Upper lobe of left lung (tissue), 6 donors: ENCODE data around the gene S100Z. TPM values are rescaled to one million over a fixed set of nuclear protein-coding genes. Genes with fewer than 3 reads are reported as not detected.

Experiments used
- ATAC-seq, 2 donors: fragments of 200-7000 bp; cut with Tn5 transposase; one replicate each; pipeline ENCODE4 v1.9.1; 2022; ENCODE audit warnings: mild to moderate bottlenecking in 2 of 2, moderate library complexity in 2 of 2; ENCODE audit not compliant: low FRiP score in 2 of 2
- DNase-seq, 2 donors: peaks; one replicate each; pipeline ENCODE4 v3.0.0-alpha.2; 2019 to 2020
- H3K27ac ChIP-seq, 4 donors: fragments of 200-600 bp; sonication (generic); one replicate each; pipeline ENCODE4 v1.5.1; 2016 to 2019
- H3K27me3 ChIP-seq, 4 donors: fragments of 200-600 bp; sonication (generic); one replicate each; pipeline ENCODE4 v1.5.1; 2017 to 2019
- H3K36me3 ChIP-seq, 4 donors: fragments of 200-600 bp; sonication (generic); one replicate each; pipeline ENCODE4 v1.5.1; 2016 to 2019
- H3K4me1 ChIP-seq, 4 donors: fragments of 200-600 bp; sonication (generic); one replicate each; pipeline ENCODE4 v1.5.1; 2018 to 2019
- H3K4me3 ChIP-seq, 4 donors: fragments of 200-600 bp; sonication (generic); one replicate each; pipeline ENCODE4 v1.5.1; 2017 to 2019; ENCODE audit warnings: mild to moderate bottlenecking in 2 of 4, moderate library complexity in 1 of 4
- H3K9me3 ChIP-seq, 4 donors: fragments of 200-600 bp; sonication (generic); one replicate each; pipeline ENCODE4 v1.5.1; 2018 to 2019
- EP300 ChIP-seq, 4 donors: sonication (generic); formaldehyde crosslinking; IDR thresholded peaks; one replicate each; pipeline ENCODE4 v1.5.1; 2017; ENCODE audit warnings: antibody characterized with exemption in 4 of 4, control low read depth in 2 of 4
- POLR2A ChIP-seq, 4 donors: fragments of 450-650 bp; IDR thresholded peaks; one replicate each; pipeline ENCODE4 v1.5.1; 2016 to 2017; ENCODE audit warnings: antibody characterized with exemption in 4 of 4, mild to moderate bottlenecking in 2 of 4
- POLR2AphosphoS5 ChIP-seq, 2 donors: sonication (generic); formaldehyde crosslinking; IDR thresholded peaks; one replicate each; pipeline ENCODE4 v1.5.1; 2017; ENCODE audit warnings: antibody characterized with exemption in 2 of 2
- WGBS, 2 donors: methylation state at CpG; one replicate each; pipeline ENCODE4 v1.1.5; 2017 to 2018; 5-methylcytosine and 5-hydroxymethylcytosine counted together
- total RNA-seq, 6 donors: library from RNA; depleted of rRNA in 4 of 6; stranded (reverse); fragments of >200 nt in 4 of 6; gene quantifications; one replicate each; pipeline versions ENCODE4 v1.1.0 to v1.2.1, GENCODE V29; 2016 to 2021
- TF ChIP-seq, protein P1 (sequence below), 6 experiments: fragments of 450-650 bp in 4 of 6; fragments of 200-600 bp in 2 of 6; sonication (generic) in 2 of 6; IDR thresholded peaks; one replicate each; pipeline ENCODE4 v1.5.1; 2016 to 2019; ENCODE audit warnings: antibody characterized with exemption in 6 of 6
- donor health status: DM: no; HTN: no; CAD: no; lungs with moderate emphysema.
- donor health status: DM: no; HTN: yes; CAD: no; lungs with severe emphysema.

S100Z gene
- total RNA-seq, 6 donors from 2014 or later: 0.37 to 2.1 (median 0.82) TPM; not detected in 2

DNA sequence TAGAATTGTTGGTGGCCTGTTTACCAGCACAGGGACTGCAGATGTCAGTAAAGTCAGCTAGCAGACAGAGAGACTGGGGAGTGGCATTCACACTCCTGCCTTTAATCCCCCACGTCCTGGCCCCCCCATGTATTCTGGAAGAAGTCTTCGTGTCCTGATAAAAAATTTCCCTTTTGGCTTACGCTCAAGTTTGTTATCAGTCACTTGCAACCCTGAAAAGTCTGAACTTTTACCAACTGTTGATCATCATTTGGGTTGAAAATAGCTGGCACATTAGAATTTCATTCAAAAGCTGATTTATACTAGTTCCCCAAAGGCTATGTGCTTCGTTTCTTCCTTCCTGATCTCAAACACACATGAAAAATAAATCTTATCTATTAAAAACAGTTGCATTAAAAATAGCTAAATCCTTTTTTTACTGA lies 97.3 kb downstream of the S100Z start:
- no peak for ATAC-seq
- H3K4me1 ChIP-seq: no peaks in the 10 kb centered on the region
- no peaks in the 10 kb centered on the region for H3K27me3 ChIP-seq
- TF ChIP-seq POLR2A (IDR thresholded peaks at IDR 0.05) (no peak), POLR2AphosphoS5 (IDR thresholded peaks at IDR 0.05) (no peak), EP300 (IDR thresholded peaks at IDR 0.05) (no peak)
- TF ChIP-seq, protein P1, sequence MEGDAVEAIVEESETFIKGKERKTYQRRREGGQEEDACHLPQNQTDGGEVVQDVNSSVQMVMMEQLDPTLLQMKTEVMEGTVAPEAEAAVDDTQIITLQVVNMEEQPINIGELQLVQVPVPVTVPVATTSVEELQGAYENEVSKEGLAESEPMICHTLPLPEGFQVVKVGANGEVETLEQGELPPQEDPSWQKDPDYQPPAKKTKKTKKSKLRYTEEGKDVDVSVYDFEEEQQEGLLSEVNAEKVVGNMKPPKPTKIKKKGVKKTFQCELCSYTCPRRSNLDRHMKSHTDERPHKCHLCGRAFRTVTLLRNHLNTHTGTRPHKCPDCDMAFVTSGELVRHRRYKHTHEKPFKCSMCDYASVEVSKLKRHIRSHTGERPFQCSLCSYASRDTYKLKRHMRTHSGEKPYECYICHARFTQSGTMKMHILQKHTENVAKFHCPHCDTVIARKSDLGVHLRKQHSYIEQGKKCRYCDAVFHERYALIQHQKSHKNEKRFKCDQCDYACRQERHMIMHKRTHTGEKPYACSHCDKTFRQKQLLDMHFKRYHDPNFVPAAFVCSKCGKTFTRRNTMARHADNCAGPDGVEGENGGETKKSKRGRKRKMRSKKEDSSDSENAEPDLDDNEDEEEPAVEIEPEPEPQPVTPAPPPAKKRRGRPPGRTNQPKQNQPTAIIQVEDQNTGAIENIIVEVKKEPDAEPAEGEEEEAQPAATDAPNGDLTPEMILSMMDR (IDR thresholded peaks at IDR 0.05): no peak
- H3K27ac ChIP-seq: no peak overlapping the region
- WGBS, 2 donors: 38 to 46% methylated on average over 4 of the region's 4 CpGs
- no peak overlapping the region for H3K4me3 ChIP-seq
- no peak for DNase-seq
- H3K36me3 ChIP-seq: no peaks in the 10 kb centered on the region
- no peaks in the 10 kb centered on the region for H3K9me3 ChIP-seq

DNA sequence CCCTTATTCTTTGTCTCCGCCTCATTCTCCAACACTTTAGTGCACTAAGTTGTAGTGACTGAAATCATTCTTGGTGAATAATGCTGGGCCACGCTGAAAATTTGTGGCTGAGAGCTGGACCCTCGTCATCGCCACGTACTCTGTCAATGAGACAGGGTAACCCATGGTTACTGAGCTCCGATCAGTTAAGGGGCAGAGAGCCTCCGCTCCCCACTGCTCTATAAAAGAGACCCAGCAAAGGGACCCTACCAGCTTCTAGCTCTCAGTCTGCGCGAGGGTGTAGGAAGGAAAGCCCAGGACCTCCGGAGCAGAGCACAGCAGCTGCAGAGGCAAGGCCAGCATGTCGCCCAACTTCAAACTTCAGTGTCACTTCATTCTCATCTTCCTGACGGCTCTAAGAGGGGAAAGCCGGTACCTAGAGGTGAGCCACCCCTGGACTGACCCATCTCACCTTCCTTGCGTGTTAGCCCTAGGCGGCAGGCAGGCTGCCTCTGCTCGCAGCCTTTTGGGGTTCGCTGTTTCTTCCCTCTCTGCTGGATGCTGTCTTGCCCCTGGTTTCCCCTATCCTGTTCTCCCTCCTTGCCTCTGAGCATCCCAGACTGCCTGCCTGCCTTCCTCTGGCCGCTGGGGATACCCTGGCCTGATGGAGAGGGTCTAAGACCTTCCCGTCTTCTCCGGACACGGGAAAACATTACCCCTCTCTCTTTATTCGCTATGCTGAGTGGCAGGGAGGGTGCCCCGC lies 103.2 kb downstream of the S100Z start, which contains the start of gene CRHBP:
Gene CRHBP (plus strand): TSS at position 251 of the 742 bp plus-strand sequence. CDS start 90 bp downstream, at position 341.
- Histone ChIP-seq H3K27ac (no peak within 1 kb of the TSS), H3K36me3 (no peaks in the 10 kb centered on the region), H3K4me3 (peak within 1 kb of the TSS in 3 of 4 donors; percentile 17 to 45 (median 26)), H3K4me1 (peaks cover 8 to 16% (median 12%) of the 10 kb centered on the region in 4 donors), H3K27me3 (peaks cover 0 to 17% (median 9%) of the 10 kb centered on the region in 4 donors), H3K9me3 (no peaks in the 10 kb centered on the region)
- 28 to 29% methylated on average over 21 to 23 of the region's 23 CpGs for WGBS, 2 donors
- no peak for ATAC-seq
- TF ChIP-seq POLR2AphosphoS5 (IDR thresholded peaks at IDR 0.05) (no peak), EP300 (IDR thresholded peaks at IDR 0.05) (no peak), POLR2A (IDR thresholded peaks at IDR 0.05) (no peak)
- TF ChIP-seq, protein P1 (IDR thresholded peaks at IDR 0.05): no peak
- DNase-seq: no peak

DNA sequence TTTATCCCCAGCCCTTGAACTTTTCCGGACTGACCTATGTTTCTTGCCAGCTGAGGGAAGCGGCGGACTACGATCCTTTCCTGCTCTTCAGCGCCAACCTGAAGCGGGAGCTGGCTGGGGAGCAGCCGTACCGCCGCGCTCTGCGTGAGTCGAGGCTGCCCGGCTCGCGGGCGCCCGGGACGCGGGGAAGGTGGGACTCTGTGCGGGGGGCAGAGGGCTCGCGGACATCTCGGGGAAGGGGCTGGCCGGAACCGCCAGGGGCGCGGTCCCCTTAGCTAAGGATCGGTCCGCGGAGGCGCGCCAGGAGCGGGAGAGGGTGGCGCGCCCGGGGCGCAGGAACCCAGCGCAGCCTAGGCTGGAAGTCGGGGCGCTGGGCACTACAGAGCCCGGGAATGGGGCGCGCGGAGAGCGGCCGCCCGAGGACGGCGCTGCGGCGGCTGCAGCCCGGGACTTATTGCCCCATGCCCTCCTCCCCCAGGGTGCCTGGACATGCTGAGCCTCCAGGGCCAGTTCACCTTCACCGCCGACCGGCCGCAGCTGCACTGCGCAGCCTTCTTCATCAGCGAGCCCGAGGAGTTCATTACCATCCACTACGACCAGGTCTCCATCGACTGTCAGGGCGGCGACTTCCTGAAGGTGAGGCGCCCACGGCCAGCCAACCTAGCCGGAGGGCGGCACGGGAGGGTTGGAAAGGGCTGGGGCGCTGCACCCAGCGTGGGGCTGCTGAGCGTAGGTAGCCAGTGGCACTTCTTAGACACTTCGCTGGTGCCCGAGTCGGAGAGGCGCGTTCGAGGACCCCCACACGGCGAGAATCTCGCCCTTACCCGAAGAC lies 104.0 kb downstream of the S100Z start:
- Histone ChIP-seq H3K9me3 (no peaks in the 10 kb centered on the region), H3K4me1 (peaks cover 8 to 16% (median 12%) of the 10 kb centered on the region in 4 donors), H3K27me3 (peaks cover 0 to 17% (median 9%) of the 10 kb centered on the region in 4 donors), H3K4me3 (peak overlapping the region in 3 of 4 donors; percentile 17 to 45 (median 26)), H3K36me3 (no peaks in the 10 kb centered on the region), H3K27ac (no peak overlapping the region)
- peak in 1 of 2 donors; percentile 83 for DNase-seq
- 4 to 8% methylated on average over 34 to 37 of the region's 81 CpGs for WGBS, 2 donors
- TF ChIP-seq POLR2AphosphoS5 (IDR thresholded peaks at IDR 0.05): no peak
- no peak for TF ChIP-seq EP300 (IDR thresholded peaks at IDR 0.05)
- TF ChIP-seq POLR2A (IDR thresholded peaks at IDR 0.05): no peak
- TF ChIP-seq, protein P1 (IDR thresholded peaks at IDR 0.05): no peak
- peak in 1 of 2 donors; percentile 66 for ATAC-seq

DNA sequence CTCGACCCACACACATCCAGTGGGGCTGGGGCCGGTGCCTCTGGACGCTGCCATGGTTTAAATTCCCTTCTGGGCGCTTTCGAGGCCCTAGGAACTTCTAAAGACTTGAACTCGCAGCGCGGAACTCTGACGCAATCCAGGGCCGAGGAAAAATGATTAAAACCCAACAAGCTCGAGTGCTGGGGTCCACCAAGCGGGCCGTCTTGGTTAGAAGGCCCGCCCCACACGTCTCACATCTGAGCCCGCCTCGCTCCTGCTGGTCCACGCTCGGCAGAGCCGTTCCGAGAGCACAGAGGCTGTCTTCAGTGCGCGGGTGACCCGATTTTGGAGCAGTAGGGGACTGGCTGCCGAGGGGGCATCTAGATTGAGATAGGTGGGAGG lies 104.6 kb downstream of the S100Z start:
- ATAC-seq (no peak), DNase-seq (no peak)
- no peak overlapping the region for H3K27ac ChIP-seq
- H3K27me3 ChIP-seq: peaks cover 0 to 17% (median 9%) of the 10 kb centered on the region in 4 donors
- peaks cover 8 to 16% (median 13%) of the 10 kb centered on the region in 4 donors for H3K4me1 ChIP-seq
- no peaks in the 10 kb centered on the region for H3K9me3 ChIP-seq
- 7 to 15% methylated on average over 3 to 25 of the region's 25 CpGs for WGBS, 2 donors
- H3K4me3 ChIP-seq: peak overlapping the region in 3 of 4 donors; percentile 17 to 45 (median 26)
- no peaks in the 10 kb centered on the region for H3K36me3 ChIP-seq
- TF ChIP-seq EP300 (IDR thresholded peaks at IDR 0.05) (no peak), POLR2A (IDR thresholded peaks at IDR 0.05) (no peak), POLR2AphosphoS5 (IDR thresholded peaks at IDR 0.05) (no peak)
- TF ChIP-seq, protein P1 (IDR thresholded peaks at IDR 0.05): no peak
